ENCODE results near the gene TESPA1.

DNA sequence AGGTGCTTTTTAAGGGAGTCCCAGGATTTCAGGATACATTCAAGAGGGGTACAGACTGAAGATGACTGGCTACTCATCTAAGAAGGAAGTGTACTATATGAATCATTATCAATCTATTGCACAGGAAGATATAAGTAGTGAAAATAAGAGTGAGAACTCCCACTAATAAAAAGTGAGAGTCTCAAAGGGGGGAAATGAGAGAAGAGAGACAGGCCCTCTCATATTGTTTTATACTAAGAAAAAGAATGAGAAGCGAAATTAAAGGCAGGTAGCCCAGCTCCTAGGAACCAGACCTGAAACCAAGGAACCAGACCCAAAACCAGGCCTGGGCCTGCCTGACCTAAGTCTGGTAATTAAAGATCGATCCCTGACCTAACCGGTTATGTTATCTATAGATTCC, 54.6 kb downstream of the TESPA1 start:
- TF ChIP-seq, protein P1, sequence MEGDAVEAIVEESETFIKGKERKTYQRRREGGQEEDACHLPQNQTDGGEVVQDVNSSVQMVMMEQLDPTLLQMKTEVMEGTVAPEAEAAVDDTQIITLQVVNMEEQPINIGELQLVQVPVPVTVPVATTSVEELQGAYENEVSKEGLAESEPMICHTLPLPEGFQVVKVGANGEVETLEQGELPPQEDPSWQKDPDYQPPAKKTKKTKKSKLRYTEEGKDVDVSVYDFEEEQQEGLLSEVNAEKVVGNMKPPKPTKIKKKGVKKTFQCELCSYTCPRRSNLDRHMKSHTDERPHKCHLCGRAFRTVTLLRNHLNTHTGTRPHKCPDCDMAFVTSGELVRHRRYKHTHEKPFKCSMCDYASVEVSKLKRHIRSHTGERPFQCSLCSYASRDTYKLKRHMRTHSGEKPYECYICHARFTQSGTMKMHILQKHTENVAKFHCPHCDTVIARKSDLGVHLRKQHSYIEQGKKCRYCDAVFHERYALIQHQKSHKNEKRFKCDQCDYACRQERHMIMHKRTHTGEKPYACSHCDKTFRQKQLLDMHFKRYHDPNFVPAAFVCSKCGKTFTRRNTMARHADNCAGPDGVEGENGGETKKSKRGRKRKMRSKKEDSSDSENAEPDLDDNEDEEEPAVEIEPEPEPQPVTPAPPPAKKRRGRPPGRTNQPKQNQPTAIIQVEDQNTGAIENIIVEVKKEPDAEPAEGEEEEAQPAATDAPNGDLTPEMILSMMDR (conservative IDR thresholded peaks at IDR 0.05), result no peak
- TF ChIP-seq ZFX (IDR thresholded peaks at IDR 0.05), result no peak

Data from C4-2B (cell line).